Panc1 (cell line): ENCODE measurements around the gene CNTROB. TPM values are rescaled to one million over a fixed set of nuclear protein-coding genes. Genes with fewer than 3 reads are reported as not detected.

ENCODE experiments used
- ATAC-seq: fragments of 200-7000 bp; cut with Tn5 transposase; 2 replicates; pipeline ENCODE4 v1.9.1; 2020; ENCODE audit warnings: mild to moderate bottlenecking, moderate library complexity
- BruUV-seq: library from RNA; stranded (reverse); fragments of 400-500 nt; replicated peaks from 2 replicates; lab custom pipeline; 2021; lab: Mats Ljungman, UMichigan
- CTCF ChIA-PET: fragments of 300-600 bp; sonication (Branson Sonifier 250); formaldehyde crosslinking; loops from one replicate; lab custom pipeline; 2022; ENCODE audit warnings: antibody characterized with exemption; lab: Charles Lee
- POLR2A ChIA-PET: fragments of 300-600 bp; sonication (Branson Sonifier 250); formaldehyde crosslinking; loops from one replicate; lab custom pipeline; 2022; ENCODE audit warnings: antibody characterized with exemption; lab: Charles Lee
- DNase-seq: peaks from one replicate; pipeline ENCODE4 v3.0.0-alpha.2; 2010; ENCODE audit warnings: low read depth, low spot score
- H3K27ac ChIP-seq: 2 replicates; pipeline ENCODE4 v1.5.1; 2011; ENCODE audit warnings: mild to moderate bottlenecking, low read length, inconsistent platforms
- H3K27me3 ChIP-seq: fragments of 200-500 bp; sonication (Bioruptor generic); 2 replicates; pipeline ENCODE4 v1.6.0; 2014; ENCODE audit warnings: low read length, inconsistent platforms; ENCODE audit not compliant: control insufficient read depth, insufficient read depth
- H3K36me3 ChIP-seq: fragments of 200-500 bp; sonication (Bioruptor generic); 2 replicates; pipeline ENCODE4 v1.5.1; 2014; ENCODE audit warnings: inconsistent platforms, mild to moderate bottlenecking, low read length, moderate library complexity; ENCODE audit not compliant: control insufficient read depth, insufficient read depth
- H3K4me1 ChIP-seq: 2 replicates; pipeline ENCODE4 v1.5.1; 2011; ENCODE audit warnings: inconsistent platforms, mild to moderate bottlenecking, low read length, moderate library complexity; ENCODE audit not compliant: control insufficient read depth, insufficient read depth
- H3K4me3 ChIP-seq, 2 experiments: 2 replicates each; pipeline ENCODE4 v1.5.1; 2011 to 2012; ENCODE audit warnings: low read depth in 2 of 2, low read length in 2 of 2, mild to moderate bottlenecking in 2 of 2, inconsistent platforms in 1 of 2, moderate library complexity in 1 of 2
- H3K9me3 ChIP-seq: fragments of 200-500 bp; sonication (Bioruptor generic); 2 replicates; pipeline ENCODE4 v1.5.1; 2014; ENCODE audit warnings: low read depth, mild to moderate bottlenecking, inconsistent platforms, low read length, moderate library complexity; ENCODE audit not compliant: control insufficient read depth, insufficient read depth
- CTCF ChIP-seq: fragments of 450-650 bp; IDR thresholded peaks from 2 replicates; pipeline ENCODE4 v1.5.1; 2017; ENCODE audit warnings: mild to moderate bottlenecking
- POLR2AphosphoS5 ChIP-seq: IDR thresholded peaks from 2 replicates; pipeline ENCODE4 v1.6.1; 2012; ENCODE audit warnings: mild to moderate bottlenecking, low read depth, low read length, moderate library complexity
- REST ChIP-seq, 2 experiments: IDR thresholded peaks; 2 replicates each; pipeline ENCODE4 v1.6.1; 2011 to 2012; ENCODE audit warnings: low read depth in 2 of 2, control low read depth in 1 of 2, low read length in 1 of 2, mild to moderate bottlenecking in 1 of 2, moderate library complexity in 1 of 2; ENCODE audit not compliant: insufficient read depth in 1 of 2
- SIN3A ChIP-seq: IDR thresholded peaks from 2 replicates; pipeline ENCODE4 v1.6.1; 2012; ENCODE audit warnings: low read depth, mild to moderate bottlenecking, low read length, moderate library complexity, borderline replicate concordance; ENCODE audit not compliant: insufficient read depth
- TCF7L2 ChIP-seq: IDR thresholded peaks from 2 replicates; pipeline ENCODE4 v1.6.1; 2011; ENCODE audit warnings: mild to moderate bottlenecking, low read depth, low read length, inconsistent platforms
- in situ Hi-C: cut with HindIII; loops from 2 replicates; pipeline ENCODE4 v1.10.0; 2016; ENCODE audit warnings: low sequenced_read_pairs, low pct_unique_long_range_greater_than_20kb
- intact Hi-C: fragments of 100-400 bp; cut with micrococcal nuclease; formaldehyde crosslinking; loops from one replicate; pipeline ENCODE4 v1.10.0; 2022; ENCODE audit not compliant: unreplicated experiment
- total RNA-seq: library from RNA; stranded (reverse); gene quantifications from one replicate; pipeline ENCODE4 v1.2.1, GENCODE V29; 2021; ENCODE audit not compliant: unreplicated experiment

Gene CNTROB
- total RNA-seq, 1 experiment from 2014 or later: 60.5 TPM

GRCh38 chr17:7974638-7975131, 42.7 kb downstream of the CNTROB start:
- ChIA-PET CTCF (no interaction called here), POLR2A (no interaction called here)
- ATAC-seq (no peak), DNase-seq (no peak)
- in situ Hi-C loops: no loop called here
- H3K9me3 ChIP-seq: no peaks in the 10 kb centered on the region
- intact Hi-C loops: no loop called here
- TF ChIP-seq SIN3A: no peak
- no peak for TF ChIP-seq TCF7L2
- TF ChIP-seq REST (IDR thresholded peaks at IDR 0.05; ENCODE audit: insufficient read depth in 1 of 2, low read depth in 2 of 2, low read length in 1 of 2): no peak
- TF ChIP-seq POLR2AphosphoS5: no peak
- no peak for TF ChIP-seq CTCF
- H3K27ac ChIP-seq: no peak overlapping the region
- H3K4me1 ChIP-seq: no peaks in the 10 kb centered on the region
- H3K36me3 ChIP-seq: no peaks in the 10 kb centered on the region
- H3K27me3 ChIP-seq: no peaks in the 10 kb centered on the region
- H3K4me3 ChIP-seq: no peak overlapping the region
- BruUV-seq: no TSS peak

- in situ Hi-C loops: no loop called here
- ChIA-PET CTCF (no interaction called here), POLR2A (no interaction called here)
- no peaks in the 10 kb centered on the region for H3K9me3 ChIP-seq
- TF ChIP-seq TCF7L2 (no peak), POLR2AphosphoS5 (no peak), REST (IDR thresholded peaks at IDR 0.05; ENCODE audit: insufficient read depth in 1 of 2, low read depth in 2 of 2, low read length in 1 of 2) (no peak), SIN3A (no peak), CTCF (no peak)
- H3K27ac ChIP-seq: no peak overlapping the region
- no TSS peak for BruUV-seq
- ATAC-seq (no peak), DNase-seq (no peak)
- H3K4me1 ChIP-seq: no peaks in the 10 kb centered on the region
- no peaks in the 10 kb centered on the region for H3K36me3 ChIP-seq
- no peak overlapping the region for H3K4me3 ChIP-seq
- no peaks in the 10 kb centered on the region for H3K27me3 ChIP-seq
- intact Hi-C loops: no loop called here
Measured at GRCh38 chr17:7977039-7977438, 45.0 kb downstream of the CNTROB start.
